Measurements from ENCODE around the gene NFE2L3.

GRCh38 chr7:26179826-26180497 lies 28.0 kb downstream of the NFE2L3 start:
- TF ChIP-seq SP1 (IDR thresholded peaks at IDR 0.05) = no peak
- TF ChIP-seq JUND (IDR thresholded peaks at IDR 0.05) = no peak
- TF ChIP-seq, protein P1, sequence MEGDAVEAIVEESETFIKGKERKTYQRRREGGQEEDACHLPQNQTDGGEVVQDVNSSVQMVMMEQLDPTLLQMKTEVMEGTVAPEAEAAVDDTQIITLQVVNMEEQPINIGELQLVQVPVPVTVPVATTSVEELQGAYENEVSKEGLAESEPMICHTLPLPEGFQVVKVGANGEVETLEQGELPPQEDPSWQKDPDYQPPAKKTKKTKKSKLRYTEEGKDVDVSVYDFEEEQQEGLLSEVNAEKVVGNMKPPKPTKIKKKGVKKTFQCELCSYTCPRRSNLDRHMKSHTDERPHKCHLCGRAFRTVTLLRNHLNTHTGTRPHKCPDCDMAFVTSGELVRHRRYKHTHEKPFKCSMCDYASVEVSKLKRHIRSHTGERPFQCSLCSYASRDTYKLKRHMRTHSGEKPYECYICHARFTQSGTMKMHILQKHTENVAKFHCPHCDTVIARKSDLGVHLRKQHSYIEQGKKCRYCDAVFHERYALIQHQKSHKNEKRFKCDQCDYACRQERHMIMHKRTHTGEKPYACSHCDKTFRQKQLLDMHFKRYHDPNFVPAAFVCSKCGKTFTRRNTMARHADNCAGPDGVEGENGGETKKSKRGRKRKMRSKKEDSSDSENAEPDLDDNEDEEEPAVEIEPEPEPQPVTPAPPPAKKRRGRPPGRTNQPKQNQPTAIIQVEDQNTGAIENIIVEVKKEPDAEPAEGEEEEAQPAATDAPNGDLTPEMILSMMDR (IDR thresholded peaks at IDR 0.05; ENCODE audit: low read depth, low read length, missing input control) = no peak
- no peak for TF ChIP-seq YY1 (IDR thresholded peaks at IDR 0.05)
- TF ChIP-seq GABPA (IDR thresholded peaks at IDR 0.05 in 1 of 2, conservative IDR thresholded peaks at IDR 0.05 in 1 of 2) = no peak
- TF ChIP-seq, protein P2, sequence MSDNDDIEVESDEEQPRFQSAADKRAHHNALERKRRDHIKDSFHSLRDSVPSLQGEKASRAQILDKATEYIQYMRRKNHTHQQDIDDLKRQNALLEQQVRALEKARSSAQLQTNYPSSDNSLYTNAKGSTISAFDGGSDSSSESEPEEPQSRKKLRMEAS (IDR thresholded peaks at IDR 0.05) = no peak
